T-helper 9 cell (primary cell): ENCODE data around the gene P2RY14.

Source experiments
- DNase-seq: peaks from one replicate; pipeline ENCODE4 v3.0.0-alpha.2; 2020
- total RNA-seq, 2 donors: gene quantifications; one replicate each; lab custom pipeline; 2026; lab: John Stamatoyannopoulos, UW

Gene P2RY14
- 0 to 2.4 reads per million in 2 donors for total RNA-seq

GRCh38 chr3:151278230-151278629 is at the start of gene P2RY14:
TSS of gene P2RY14 (minus strand) at chr3:151278542. CDS start at chr3:151214316, 64,226 bp downstream.
- DNase-seq = no peak

DNA sequence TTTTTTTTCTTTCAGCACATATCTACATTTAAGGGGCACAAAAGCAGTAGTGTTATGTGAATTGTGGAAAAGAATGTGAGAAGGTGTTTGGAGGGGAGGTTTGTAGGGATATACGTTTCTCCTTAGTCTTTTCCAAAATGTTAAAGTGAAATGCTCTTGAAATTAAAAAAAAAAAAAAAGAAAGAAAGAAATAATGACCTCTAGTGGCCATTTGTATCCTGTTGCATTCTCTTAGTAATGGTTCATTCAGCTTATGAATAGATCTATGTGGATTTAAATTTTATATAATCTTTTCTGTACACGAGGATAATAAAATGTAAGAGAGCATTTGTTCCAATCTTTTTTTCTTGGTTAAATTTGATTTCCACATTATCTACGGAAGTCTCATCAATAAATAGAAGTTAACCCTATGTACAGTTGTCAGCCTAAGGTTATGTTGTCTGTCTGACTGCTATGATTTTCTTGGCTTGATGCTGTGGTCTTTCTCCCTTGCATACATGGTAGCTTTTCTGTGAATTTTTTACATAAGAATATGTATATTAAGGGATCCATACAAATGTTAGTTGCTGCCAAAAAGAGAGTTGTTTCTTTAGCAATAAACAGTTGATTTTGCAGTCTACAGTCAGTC is 49.3 kb upstream of the P2RY14 start:
- DNase-seq = no peak

- no peak for DNase-seq
Observed at GRCh38 chr3:151322511-151322910, 44.2 kb upstream of the P2RY14 start.

- no peak for DNase-seq
Observed at GRCh38 chr3:151321526-151321925, 43.2 kb upstream of the P2RY14 start.

- no peak for DNase-seq
Observed at GRCh38 chr3:151320131-151320530, 41.8 kb upstream of the P2RY14 start.

DNA sequence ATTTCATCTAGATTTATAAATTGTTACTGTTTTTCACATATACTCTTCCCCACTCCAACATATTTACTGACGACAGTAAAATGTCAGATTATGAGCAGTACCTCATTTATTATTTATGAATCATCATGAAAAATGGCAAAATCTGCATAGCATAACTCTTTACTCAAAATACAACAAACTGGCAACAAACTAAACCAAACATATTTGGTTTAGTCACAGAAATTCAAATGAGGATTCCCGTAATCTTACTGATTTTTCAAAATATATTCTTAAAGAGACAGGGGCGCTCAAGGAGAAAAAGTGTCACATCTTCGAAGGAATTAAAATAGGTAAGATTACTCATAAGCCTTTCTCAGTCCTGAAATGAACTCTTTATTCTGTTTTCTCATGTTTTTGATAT is 41.3 kb upstream of the P2RY14 start:
- no peak for DNase-seq

- no peak for DNase-seq
Observed at GRCh38 chr3:151318991-151319390, 40.6 kb upstream of the P2RY14 start.

DNA sequence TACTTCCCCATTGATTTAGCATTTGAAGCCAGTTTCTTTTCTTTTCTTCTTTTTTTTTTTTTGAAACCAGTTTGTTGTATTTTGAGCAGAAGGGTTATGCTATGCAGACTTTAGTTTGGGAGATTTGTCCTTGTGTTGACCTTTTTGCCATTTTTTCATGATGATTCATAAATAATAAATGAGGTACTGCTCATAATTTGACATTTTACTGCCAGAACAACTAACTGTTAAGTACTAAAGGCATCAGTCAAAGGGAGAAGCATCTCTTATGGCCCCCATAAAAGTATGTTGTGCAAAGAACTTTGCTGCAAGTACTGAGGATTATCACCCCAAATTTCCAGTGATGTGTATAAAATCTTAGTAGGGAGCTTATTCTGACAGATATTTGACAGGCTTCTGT is 40.0 kb upstream of the P2RY14 start:
- DNase-seq = no peak

- DNase-seq = no peak
Observed at GRCh38 chr3:151316267-151316991, 38.1 kb upstream of the P2RY14 start, which contains the start of gene GPR87. TSS of gene GPR87 (minus strand) at chr3:151316820. CDS start at chr3:151300100, 16,720 bp downstream.

DNA sequence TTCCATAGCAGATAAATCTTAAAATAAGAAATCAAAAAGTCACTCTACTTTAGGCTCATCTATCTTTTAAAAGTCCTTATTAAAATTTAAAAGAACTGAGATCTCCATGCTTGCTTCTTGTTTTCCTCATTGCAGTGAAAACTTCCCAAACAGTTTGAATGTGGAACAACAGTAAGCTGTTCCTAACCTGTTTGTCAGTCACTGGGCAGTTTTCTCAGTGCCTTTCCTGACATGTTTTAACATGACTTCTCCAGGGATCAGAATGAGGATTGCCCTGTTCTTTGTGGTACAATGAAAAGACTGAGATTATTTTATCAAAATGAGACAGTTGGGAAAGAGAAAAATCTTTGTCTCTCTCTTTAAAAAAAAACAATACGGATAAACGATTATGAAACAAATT is 37.5 kb upstream of the P2RY14 start:
- DNase-seq = no peak

DNA sequence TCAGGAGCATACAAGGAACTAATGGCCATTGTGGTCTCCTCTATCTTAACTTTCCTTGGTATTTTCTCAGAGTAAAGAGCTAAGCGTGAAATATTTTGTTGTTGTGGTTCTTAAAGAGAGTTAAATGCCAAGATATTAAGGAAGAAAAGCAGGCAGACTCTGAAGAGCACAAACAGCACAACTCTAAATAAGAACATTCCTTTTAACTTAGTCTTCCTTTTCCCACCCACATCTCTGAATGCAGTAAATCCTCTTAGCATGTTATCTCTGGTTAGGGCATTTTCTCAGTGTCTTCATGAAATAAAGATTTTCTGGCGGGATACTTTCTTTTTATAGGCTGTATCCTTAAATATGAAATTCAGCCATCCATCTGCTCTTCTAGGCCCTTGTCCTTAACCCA is 36.8 kb upstream of the P2RY14 start:
- no peak for DNase-seq

GRCh38 chr3:151314593-151314992 is 36.3 kb upstream of the P2RY14 start:
- no peak for DNase-seq

DNA sequence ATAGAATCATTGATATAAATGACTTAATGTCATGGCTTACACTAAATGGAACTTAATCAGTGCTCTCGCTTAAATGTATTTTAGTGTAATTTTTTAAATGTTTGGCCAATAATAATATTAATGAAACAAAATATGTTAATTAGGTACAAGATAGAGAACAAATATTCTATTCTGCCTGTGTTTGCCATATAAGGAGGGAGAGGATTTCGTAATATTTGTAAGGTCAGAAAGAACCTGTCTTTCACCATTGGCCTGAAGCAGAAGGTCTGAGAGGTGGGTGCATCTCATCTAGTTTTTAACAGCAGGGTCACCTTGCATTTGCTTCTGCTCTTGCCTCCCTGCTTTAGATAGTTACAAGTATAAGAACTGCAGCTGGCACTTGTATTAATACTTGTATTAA is 35.8 kb upstream of the P2RY14 start:
- no peak for DNase-seq

- DNase-seq = no peak
Observed at GRCh38 chr3:151312972-151313371, 34.6 kb upstream of the P2RY14 start.

- no peak for DNase-seq
Observed at GRCh38 chr3:151309566-151309965, 31.2 kb upstream of the P2RY14 start.

GRCh38 chr3:151307583-151308488 is 29.5 kb upstream of the P2RY14 start:
- no peak for DNase-seq

DNA sequence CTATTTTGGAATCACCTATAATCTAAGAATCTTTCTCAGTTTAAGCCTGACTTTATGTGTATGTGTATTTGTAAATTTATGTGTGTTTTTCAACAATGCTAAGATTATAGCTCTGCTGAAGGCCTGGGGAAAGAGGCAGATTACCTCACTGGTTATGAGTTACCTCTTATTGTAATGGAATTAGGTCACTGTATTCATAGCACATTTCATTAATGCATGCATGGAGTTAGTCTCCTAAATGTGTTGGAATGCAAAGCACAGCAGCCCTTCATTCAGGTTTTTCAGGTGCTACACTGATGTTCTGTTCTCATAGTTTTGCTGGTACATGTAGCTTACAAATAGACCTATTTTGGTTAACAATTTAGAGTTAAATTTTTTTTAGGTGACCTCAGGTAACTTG is 28.8 kb upstream of the P2RY14 start:
- DNase-seq = no peak

- DNase-seq = no peak
Observed at GRCh38 chr3:151306168-151306810, 27.9 kb upstream of the P2RY14 start.

GRCh38 chr3:151305775-151306151 is 27.4 kb upstream of the P2RY14 start:
- no peak for DNase-seq

- no peak for DNase-seq
Observed at GRCh38 chr3:151305060-151305774, 26.9 kb upstream of the P2RY14 start.

- DNase-seq = no peak
Observed at GRCh38 chr3:151303751-151304150, 25.4 kb upstream of the P2RY14 start.

DNA sequence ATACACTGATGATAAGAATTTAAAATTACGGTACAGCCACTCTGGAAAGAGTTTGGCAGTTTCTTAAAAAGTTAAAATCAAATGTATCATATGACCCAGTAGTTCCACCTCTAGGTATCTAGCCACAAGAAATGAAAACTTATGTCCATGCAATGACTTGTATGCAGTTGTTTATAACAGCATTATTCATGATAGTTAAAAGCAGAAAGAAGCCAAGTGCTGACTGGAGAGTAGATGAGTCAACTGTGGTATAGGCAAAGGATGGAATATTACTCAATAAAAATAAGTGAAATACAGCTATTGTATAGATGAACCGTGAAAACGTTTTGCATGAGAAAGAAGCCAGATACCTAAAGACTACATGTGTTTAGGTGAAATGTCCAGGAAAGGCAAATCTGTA is 23.4 kb upstream of the P2RY14 start:
- DNase-seq = no peak
